ENCODE measurements around the gene PAM. TPM values are rescaled to one million over a fixed set of nuclear protein-coding genes. Genes with fewer than 3 reads are reported as not detected.

Gene PAM
- total RNA-seq, 2 donors from 2014 or later = 32.9 to 38.2 TPM

- DNase-seq = no peak
- H3K36me3 Mint-ChIP-seq (ENCODE audit: low read depth) = no peaks in the 10 kb centered on the region
- Histone ChIP-seq H3K27ac (ENCODE audit: low read depth, low read length) (no peak overlapping the region), H3K9ac (ENCODE audit: extremely low read depth, low read length, poor library complexity, severe bottlenecking) (no peak overlapping the region), H3K4me1 (ENCODE audit: control insufficient read depth, insufficient read depth, low read length) (no peaks in the 10 kb centered on the region), H3K4me3 (ENCODE audit: low read length) (no peak overlapping the region), H3K36me3 (ENCODE audit: control insufficient read depth, insufficient read depth, low read length) (no peaks in the 10 kb centered on the region), H3K9me3 (ENCODE audit: control insufficient read depth, low read length) (no peaks in the 10 kb centered on the region), H3K27me3 (ENCODE audit: control insufficient read depth, insufficient read depth, low read length, poor library complexity, severe bottlenecking) (peaks cover 10% of the 10 kb centered on the region)
- H3K27ac Mint-ChIP-seq = no peak overlapping the region
- H3K27me3 Mint-ChIP-seq (ENCODE audit: insufficient read depth) = no peaks in the 10 kb centered on the region
- H3K9me3 Mint-ChIP-seq = no peaks in the 10 kb centered on the region
- WGBS, 2 experiments (ENCODE audit: insufficient coverage in 1 of 2, insufficient read length in 1 of 2) = 57 to 94% methylated on average over 1 to 5 of the region's 7 CpGs
- no peak for TF ChIP-seq CTCF (conservative IDR thresholded peaks at IDR 0.05)
- peaks cover 20% of the 10 kb centered on the region for H3K4me1 Mint-ChIP-seq
- H3K4me3 Mint-ChIP-seq = no peak overlapping the region
Measured at GRCh38 chr5:102764381-102765004, 9.4 kb downstream of the PAM start.

DNA sequence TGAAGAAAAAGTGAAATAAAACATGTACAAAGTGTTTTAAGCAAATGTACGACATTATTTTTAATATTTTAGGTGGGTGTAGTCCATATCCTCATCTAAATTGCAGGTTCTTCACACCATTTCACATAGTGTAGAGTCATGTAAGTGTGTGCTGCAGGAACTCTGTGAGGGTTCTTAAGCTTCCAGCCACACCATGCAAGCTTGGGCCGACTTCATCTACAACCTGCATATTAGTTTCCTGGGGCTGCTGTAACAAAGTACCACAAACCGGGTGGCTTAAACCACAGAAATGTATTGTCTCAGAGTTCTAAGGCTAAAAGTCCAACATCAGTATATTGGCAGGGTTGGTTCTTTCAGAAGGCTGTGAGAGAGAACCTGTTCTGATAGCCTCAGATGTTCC lies 10.2 kb downstream of the PAM start:
- Mint-ChIP-seq H3K9me3 (no peaks in the 10 kb centered on the region), H3K27ac (no peak overlapping the region), H3K36me3 (ENCODE audit: low read depth) (no peaks in the 10 kb centered on the region), H3K4me1 (peaks cover 20% of the 10 kb centered on the region), H3K27me3 (ENCODE audit: insufficient read depth) (no peaks in the 10 kb centered on the region), H3K4me3 (no peak overlapping the region)
- Histone ChIP-seq H3K4me3 (ENCODE audit: low read length) (no peak overlapping the region), H3K9ac (ENCODE audit: extremely low read depth, low read length, poor library complexity, severe bottlenecking) (no peak overlapping the region), H3K36me3 (ENCODE audit: control insufficient read depth, insufficient read depth, low read length) (no peaks in the 10 kb centered on the region), H3K27me3 (ENCODE audit: control insufficient read depth, insufficient read depth, low read length, poor library complexity, severe bottlenecking) (peaks cover 4% of the 10 kb centered on the region), H3K4me1 (ENCODE audit: control insufficient read depth, insufficient read depth, low read length) (no peaks in the 10 kb centered on the region), H3K9me3 (ENCODE audit: control insufficient read depth, low read length) (no peaks in the 10 kb centered on the region), H3K27ac (ENCODE audit: low read depth, low read length) (no peak overlapping the region)
- TF ChIP-seq CTCF (conservative IDR thresholded peaks at IDR 0.05) = no peak
- 90 to 94% methylated on average over 2 to 3 of the region's 3 CpGs for WGBS, 2 experiments (ENCODE audit: insufficient coverage in 1 of 2, insufficient read length in 1 of 2)
- DNase-seq = no peak

DNA sequence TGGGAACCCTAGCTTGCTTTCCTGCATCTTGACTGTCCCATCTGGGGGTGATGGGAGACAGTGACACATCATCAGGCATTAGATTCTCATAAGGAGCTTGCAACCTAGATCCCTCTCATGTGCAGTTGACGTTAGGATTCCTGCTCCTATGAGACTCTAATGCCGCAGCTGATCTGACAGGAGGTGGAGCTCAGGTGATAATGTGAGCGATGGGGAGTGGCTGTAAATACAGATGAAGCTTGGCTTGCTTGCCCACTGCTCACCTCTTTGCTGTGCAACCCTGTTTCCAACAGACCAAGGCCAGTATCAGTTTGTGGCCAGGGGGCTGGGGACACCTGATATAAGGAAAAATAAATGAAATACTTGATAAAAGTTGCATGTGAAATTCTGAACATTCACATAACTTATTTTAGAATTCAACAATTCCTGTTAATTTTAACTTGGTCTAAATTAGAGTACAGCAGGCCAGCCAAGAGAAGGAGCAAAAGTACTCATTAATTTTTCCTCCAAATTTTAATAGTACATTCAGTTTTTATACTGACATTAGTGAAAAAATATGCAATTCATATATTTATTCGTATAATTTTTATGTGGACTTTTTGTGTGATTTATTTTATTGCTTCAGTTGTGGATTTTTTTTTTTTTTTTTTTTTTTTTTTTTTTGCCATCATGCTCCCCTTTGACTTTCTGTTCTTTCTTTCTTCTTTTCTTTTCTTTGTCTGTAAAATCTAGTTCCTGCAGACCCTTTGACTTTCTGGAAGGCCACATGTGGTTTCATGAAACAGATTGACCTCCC lies 11.4 kb downstream of the PAM start:
- peaks cover 17% of the 10 kb centered on the region for H3K4me1 Mint-ChIP-seq
- WGBS, 2 experiments (ENCODE audit: insufficient coverage in 1 of 2, insufficient read length in 1 of 2) = 84% methylated on average over 3 of the region's 4 CpGs; no CpG with 5 or more reads in 1 of the 2 experiments
- H3K36me3 Mint-ChIP-seq (ENCODE audit: low read depth) = no peaks in the 10 kb centered on the region
- no peaks in the 10 kb centered on the region for H3K9me3 Mint-ChIP-seq
- no peaks in the 10 kb centered on the region for H3K36me3 ChIP-seq (ENCODE audit: control insufficient read depth, insufficient read depth, low read length)
- no peak for TF ChIP-seq CTCF (conservative IDR thresholded peaks at IDR 0.05)
- no peak overlapping the region for H3K4me3 Mint-ChIP-seq
- H3K4me3 ChIP-seq (ENCODE audit: low read length) = no peak overlapping the region
- H3K9ac ChIP-seq (ENCODE audit: extremely low read depth, low read length, poor library complexity, severe bottlenecking) = no peak overlapping the region
- peaks cover 4% of the 10 kb centered on the region for H3K27me3 ChIP-seq (ENCODE audit: control insufficient read depth, insufficient read depth, low read length, poor library complexity, severe bottlenecking)
- no peaks in the 10 kb centered on the region for H3K9me3 ChIP-seq (ENCODE audit: control insufficient read depth, low read length)
- H3K27ac ChIP-seq (ENCODE audit: low read depth, low read length) = no peak overlapping the region
- DNase-seq = no peak
- no peaks in the 10 kb centered on the region for H3K4me1 ChIP-seq (ENCODE audit: control insufficient read depth, insufficient read depth, low read length)
- no peak overlapping the region for H3K27ac Mint-ChIP-seq
- no peaks in the 10 kb centered on the region for H3K27me3 Mint-ChIP-seq (ENCODE audit: insufficient read depth)
